GM18873 (cell line): ENCODE results near the gene WDR70.
"Not testable (repeated sequence)": the region's sequence is repeated elsewhere in the genome, so short reads cannot be mapped to it uniquely, and the experiment has no call there.

Experiments
- ATAC-seq: cut with Tn5 transposase; IDR thresholded peaks from one replicate; pipeline ENCODE4 v1.9.1; 2021; ENCODE audit warnings: mild to moderate bottlenecking, moderate library complexity, moderate number of reproducible peaks; ENCODE audit not compliant: unreplicated experiment, low FRiP score

The WDR70 gene

DNA sequence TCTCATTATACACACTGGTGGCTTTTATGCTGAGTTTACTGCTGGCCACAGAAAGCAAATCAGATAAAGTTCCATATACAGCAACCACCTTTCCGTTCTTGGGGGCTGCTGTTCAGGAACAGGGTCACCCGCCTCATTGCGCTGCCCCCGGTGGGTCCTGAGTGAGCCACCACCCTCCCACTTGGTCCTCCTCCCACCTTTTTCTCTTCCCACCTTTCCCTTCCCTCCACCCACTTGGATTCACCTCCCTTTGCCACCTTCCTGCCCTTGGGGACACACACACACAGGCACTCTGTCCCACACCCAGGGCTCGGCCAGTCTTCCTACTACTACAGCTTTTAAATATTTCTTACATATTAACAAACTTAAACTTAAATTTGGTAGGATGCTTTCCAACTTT lies 127.6 kb downstream of the WDR70 start:
- no peak for ATAC-seq

DNA sequence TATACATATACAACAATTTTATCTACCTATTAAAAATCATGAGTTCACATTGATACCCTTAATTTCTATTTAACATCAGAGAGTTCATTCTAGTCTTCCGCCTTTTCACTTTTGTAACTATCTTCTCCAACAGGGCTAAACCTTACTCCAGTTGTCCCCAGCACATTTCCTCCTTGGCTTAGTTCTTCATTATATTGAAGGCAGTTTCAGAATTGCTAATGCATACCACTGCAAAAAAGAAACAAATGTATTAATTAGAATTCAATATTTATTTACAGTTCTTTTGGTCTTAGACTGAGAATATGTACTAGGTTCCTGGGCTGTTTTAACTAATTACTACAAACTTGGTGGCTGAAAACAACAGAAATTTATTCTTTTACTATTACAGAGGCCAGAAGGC lies 132.5 kb downstream of the WDR70 start:
- no peak for ATAC-seq

DNA sequence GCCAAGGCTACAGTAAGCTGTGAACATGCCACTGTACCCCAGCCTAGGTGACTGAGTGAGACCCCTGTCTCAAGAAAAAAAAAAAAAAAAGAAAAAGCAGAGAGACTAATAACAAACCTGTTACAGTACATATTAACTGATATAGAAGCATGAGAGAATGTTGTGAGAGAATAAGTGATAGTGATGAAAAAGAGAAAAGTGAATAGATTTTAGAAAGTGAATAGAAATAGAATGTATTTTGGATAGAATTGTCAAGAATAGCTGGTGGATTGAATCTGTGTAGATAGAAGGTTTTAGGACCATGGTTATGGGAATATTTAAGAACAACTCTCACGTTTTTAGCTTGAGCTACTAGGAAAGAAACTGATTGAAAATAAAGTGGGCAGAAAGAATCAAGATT lies 135.8 kb downstream of the WDR70 start:
- ATAC-seq: no peak

DNA sequence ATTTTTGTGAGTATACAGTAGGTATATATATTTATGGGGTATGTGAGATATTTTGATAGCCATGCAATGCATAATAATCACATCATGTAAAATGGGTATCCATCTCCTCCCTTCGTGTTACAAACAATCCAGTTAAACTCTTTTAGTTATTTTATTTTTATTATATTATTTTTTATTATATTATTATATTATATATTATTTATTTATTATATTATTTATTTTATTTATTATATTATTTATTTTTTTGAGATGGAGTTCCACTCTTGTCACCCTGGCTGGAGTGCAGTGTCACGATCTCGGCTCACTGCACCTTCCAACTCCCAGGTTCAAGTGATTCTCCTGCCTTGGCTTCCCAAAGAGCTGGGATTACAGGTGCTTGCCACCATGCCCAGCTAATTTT lies 138.6 kb downstream of the WDR70 start:
- ATAC-seq: no peak

DNA sequence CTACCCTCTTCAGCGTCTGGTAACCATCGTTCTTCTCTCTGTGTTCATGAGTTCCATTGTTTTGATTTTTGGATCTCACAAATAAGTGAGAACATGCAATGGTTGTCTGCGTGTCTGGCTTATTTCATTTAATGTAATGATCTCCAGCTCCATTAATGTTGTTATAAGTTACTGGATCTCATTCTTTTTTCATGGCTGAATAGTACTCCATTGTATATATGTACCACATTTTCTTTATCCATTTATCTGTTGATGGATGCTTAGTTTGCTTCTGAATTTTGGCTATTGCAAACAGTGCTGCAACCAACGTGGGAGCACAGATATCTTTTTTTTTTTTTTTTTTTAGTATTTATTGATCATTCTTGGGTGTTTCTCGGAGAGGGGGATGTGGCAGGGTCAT lies 139.2 kb downstream of the WDR70 start:
- ATAC-seq: not testable (repeated sequence)

DNA sequence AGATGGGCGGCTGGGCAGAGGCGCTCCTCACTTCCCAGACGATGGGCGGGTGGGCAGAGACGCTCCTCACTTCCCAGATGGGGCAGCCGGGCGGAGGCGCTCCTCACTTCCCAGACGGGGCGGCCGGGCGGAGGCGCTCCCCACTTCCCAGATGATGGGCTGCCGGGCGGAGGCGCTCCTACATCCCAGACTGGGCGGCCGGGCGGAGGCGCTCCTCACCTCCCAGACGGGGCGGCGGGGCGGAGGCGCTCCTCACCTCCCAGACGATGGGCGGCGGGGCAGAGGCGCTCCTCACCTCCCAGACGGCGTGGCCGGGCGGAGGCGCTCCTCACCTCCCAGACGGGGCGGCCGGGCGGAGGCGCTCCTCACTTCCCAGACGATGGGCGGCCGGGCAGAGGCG lies 140.2 kb downstream of the WDR70 start:
- no peak for ATAC-seq

DNA sequence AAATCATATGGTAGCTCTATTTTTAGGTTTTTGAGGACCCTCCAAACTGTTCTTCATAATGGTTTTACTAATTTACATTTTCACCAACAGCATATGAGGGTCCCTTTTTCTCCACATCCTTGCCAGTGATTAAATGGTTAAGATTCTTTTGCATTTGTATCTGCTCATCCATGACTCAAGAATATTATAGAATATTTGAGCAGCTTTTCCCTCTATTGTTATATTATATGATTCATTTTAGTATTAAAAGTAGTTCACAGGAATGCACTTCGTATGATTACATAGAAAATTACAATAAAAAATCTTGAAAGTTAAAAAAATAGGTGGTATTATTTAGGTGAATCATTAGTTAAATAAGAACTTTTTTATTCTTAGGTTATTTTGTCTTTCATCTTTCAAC lies 140.7 kb downstream of the WDR70 start:
- ATAC-seq: no peak

DNA sequence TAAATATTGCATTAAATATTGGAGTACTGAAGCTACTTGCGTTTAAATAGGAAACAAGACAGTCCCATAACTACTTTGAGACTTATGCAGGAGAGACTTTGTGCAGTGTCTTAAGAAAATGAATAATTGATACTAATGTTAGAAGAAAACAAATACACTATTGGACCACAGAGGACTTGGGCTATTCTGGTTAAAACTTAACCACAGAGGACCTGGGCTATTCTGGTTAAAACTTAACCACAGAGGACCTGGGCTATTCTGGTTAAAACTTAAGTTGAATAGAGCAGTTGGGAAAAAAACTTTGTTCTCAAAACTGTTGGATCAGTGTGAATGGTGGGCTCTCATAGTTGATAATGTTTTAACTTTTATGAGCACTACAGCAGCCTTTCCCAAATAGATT lies 141.7 kb downstream of the WDR70 start:
- ATAC-seq: no peak

DNA sequence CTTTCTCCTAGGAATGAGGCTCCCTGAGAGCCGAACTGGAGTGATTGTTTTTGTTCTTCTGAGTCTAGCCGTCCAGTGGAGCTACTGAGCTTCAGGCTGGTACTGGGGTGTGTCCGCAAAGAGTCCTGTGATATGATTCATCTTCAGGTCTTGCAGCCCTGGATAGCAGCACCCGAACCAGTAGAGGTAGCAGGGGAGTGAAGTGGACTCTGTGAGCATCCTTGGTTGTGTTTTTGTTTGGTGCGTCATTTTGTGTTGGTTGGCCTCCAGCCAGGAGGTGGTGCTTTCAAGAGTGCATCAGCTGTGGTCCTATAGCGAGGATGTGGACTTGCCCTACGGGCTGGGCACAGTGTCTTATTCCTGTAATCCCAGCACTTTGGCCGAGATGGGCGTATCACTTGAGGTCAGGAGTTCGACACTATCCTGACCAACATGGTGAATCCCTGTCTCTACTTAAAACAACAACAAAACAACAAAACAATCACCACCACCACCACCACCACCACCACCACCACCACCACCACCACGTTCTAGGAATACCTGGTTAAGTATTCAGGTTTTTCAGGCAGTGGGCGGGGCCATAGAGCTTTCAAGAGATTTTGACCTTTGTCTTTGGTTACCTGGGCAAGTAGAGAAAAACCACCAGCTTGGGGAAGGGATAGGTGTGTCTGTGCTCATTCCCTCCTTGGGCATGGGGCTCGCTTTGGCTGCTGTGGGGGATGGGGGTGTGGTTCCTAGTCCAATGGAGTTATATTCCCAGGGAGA lies 154.0 kb downstream of the WDR70 start:
- ATAC-seq: no peak

DNA sequence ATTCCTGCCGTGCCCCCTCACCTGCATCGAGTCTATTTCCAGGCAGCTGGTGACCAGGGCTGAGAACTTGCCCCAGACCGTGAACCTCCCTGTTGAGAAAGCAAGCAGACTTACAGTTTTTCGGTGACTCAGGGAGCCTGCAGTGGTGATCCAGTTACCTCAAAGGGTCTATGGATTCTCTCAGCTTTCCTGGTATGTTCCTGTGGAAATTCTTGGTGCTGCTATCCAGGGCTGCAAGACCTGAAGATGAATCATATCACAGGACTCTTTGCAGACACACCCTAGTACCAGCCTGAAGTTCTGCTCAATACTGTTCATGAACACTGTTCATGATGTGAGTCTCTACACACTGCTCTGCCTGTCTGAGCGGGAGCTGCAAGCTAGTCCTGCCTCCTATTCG lies 154.7 kb downstream of the WDR70 start:
- no peak for ATAC-seq

DNA sequence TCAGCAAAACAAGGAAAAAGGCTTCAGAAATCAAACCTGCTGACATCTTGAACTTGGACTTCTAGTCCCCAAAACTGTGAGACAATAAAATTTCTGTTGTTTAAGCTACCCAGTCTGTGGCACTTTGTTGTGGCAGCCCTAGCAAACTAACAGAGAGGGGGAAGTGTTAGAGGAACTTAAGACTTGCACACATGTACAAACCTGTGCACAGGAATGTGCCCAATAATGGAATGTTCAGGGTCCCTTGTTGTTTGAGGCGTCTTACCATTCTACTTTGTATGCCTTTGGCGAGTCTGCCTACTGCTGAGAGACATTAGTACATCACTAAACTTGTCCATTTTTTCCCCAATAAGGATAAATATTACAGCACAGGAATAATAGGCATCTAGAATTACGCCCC lies 160.3 kb downstream of the WDR70 start:
- ATAC-seq: no peak

DNA sequence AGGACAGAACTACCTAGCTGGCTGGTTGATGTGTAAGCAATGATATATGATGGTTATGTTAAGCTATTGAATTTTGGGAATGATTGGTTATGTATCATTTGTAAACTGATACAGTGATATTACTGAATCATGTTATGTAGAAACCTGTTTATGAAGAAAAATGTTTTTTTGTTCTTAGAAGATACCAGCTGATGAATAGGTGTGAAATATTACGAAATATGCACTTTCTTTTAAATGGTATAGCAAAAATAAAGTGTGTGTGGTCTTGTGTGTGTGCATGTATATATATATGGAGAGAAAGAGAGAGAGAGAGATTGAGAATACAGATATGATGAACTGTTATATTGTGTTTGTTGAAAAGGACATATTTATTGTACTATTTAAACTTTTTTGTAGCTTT lies 164.1 kb downstream of the WDR70 start:
- no peak for ATAC-seq

DNA sequence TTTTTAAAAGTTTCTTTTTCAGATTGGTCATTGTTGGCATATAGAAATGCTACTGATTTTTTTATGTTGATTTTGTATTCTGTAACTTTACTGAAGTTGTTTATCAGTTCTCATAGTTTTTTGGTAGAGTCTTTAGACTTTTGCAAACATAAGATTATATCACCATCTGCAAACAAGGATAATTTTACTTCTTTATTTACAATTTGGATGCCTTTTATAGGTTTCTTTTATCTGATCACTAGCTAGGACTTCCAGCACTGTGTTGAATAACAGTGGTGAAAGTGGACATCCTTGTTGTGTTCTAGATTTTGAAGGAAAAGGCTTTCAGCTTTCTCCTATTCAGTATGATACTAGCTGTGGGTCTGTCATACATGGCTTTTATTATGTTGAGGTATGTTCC lies 170.3 kb downstream of the WDR70 start:
- ATAC-seq: no peak

DNA sequence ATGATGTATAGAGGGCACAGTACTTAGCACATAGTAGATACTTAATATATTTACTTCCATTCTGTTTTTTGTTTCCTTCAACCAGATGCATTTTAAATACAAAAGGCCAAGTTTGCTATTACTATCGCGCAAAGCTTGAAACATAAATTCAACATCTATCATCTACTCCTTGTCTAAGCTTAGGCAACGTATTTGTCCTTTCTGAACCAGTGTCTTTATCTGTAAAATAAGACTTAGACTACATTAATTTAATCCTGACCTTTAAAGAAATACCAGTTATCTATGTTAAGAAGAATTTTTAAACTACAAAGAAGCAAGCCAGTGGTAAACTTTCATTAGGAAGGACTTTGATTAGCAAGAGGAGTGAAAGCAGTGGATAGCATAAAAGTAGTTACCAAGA lies 173.0 kb downstream of the WDR70 start:
- ATAC-seq: no peak

DNA sequence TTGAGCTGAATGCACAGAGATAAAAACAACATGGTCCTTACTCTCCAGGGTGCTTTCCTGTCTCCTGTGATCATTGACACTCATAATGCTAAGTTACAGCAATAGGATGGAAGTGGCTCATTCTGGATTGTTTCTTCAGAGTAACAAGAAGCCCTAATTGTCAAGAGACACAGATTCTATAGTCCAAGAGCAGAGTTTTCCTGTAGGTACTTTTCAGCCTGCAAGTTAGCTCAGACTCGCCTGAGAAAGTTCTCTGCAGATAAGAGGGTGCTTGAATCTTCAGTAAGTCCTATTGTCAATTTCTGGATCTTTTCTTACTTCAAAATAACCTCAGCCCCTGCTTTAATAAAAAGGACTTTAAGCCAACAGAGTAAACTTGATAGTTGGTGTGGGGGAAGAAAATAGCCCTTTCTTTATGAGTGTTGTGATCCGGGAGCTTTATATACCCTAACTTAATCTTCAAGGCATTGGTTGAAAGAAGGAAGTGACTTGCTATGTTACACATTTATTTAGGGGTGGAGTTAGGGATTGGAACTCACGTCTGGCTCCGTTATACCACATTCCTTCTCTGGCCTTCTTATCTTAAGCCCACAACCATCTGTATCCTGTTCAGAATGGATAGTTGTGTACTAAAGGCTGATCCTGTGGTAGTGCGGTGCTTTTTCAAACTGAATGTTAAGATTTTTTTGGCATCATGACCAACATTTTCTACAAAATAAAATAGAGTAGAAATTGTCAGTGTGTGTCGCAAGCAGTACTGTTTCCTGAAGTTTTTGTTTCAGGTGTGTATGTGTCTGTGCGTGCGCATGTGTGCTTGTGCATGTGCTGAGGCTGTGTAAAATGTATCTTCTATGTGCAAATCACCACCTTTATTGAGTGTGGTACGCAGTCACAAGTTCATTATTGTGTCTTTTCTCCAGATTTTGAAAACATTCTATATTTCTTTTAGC lies 173.9 kb downstream of the WDR70 start:
- ATAC-seq: no peak

DNA sequence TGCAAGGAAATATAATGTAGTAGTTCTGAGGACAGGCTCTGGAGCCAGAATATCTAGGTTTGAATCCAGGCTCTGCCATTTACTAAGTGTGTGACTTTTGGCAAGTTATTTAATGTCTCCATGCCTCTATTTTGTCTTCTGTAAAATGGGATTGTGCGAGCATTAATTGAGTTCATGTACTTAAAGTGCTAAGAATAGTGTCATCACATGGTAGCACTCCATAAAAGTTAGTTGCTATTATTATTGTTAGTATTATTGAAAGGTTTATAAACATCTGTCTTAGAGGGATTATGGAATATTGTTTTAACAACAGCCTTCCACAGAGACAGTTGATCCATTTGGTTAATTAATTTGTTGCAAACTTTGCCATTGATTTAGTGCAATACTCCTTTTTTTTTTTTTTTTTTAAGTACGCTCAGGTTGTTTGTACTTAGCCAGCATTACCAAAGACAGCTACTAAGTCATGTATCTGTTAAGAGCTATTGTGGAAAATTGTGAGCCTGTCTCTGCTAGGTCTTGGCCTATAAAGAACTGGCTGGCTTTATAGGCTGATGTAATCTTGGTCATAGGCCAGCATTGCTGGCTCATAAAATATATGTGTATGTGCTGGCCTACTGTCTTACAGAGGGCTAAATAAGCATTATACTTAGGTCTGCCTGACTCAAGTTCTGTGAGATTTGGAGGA lies 174.7 kb downstream of the WDR70 start:
- no peak for ATAC-seq

DNA sequence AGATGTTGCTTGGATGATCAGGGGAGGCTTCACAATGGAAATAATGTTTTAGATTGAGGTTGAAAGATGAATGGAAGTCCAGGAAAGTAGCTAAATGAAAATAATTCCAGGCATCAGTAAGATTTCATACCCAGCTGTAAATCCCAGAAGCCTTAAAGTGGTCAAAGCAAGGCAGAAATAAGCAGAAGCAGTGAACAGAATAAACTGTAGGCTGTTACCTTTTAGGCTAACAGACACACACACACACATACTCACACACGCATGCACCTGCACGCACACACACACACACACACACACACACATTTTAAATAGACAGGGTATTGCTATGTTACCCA lies 175.3 kb downstream of the WDR70 start:
- no peak for ATAC-seq

DNA sequence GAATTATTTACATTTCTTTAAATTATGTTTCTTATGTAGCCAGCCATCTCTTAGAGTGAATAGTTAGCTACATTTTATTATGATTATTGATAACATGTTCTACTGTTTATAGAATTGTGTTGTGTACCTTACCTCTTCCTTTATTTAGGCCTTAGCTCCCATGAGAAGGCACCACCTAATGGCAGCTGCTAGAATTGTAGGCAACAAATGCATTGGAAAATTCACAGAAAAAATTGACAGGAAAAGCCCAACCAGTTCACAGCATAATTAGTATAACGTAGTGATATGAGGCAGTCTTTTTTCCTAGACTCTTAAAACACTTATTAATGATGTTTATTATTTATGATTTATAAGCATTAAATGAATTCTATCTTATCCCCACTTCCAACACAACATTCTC lies 175.8 kb downstream of the WDR70 start:
- no peak for ATAC-seq

DNA sequence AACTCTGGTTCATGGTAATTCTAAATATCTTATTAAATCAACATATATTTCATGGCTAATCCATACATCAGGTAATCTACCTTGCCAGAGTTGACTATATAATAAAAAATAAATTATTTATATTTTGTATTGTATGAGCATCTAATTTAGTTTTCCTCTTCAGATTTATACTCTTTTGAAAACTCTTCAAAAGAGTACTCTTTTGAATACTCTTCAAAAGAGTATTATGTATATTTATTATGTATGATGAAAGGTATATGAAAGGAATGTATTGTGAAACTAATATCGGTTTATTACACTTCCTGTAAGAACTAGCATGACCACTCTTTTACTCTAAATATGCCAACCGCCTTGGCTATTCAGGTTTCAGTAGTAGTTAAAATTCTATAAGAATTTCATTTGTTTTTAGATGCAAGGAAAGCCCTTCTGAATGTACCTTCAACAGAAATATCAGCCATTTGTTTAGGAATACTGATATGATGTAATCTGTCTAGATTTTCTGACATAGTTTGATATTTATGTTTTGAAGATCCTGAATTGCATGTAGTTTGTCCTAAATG lies 178.7 kb downstream of the WDR70 start:
- ATAC-seq: no peak

DNA sequence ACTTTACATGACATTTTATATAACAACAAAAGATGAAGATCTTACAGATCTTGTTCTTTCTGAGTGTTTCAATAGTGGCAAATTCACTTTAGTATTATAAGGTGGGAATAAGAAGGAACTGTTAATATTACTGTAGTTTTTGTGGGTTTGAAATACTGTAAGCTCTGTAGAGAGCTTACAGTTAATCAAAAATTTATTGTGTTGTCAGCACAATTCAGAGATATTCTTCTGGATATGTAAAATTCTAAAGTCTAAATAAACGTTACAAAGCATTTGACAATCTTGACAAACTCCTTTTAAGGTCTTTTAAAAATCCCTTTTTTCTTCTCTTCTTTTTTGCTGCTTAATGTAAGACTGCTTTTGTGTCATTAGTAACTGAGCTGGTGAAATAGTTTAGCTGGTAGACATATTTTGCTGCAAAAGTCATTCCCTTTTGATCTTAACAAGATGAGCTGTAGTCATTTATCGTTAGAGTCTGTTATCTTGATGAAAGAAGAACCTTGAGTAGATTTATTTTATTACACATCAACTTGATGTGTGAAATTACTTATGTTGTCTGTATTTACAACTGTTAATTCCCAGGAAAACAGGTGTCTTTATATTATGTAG lies 186.0 kb downstream of the WDR70 start:
- ATAC-seq: no peak

DNA sequence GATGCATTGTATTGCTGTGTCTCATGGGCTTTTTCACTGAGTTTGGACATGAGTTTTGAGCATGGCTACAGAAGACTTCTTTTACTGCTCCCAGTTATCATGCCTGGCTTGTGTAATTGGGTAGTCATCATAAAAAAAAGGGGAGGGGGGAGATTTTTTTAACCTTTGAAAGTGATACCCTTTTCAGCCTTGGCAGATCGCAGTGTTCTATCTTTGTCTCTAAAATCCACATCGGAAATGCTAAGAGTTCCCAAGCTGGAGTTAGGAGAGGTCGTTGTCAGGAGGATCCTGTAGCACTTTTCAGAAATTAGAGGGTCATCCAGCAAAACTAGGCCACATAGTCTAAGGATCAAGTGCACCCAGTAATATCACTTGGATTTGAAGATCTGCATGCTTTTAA lies 188.4 kb downstream of the WDR70 start:
- ATAC-seq: no peak
